HepG2 (cell line): Measurements from ENCODE around the gene HSD3B7. TPM values are rescaled to one million over a fixed set of nuclear protein-coding genes. Genes with fewer than 3 reads are reported as not detected.

Experiments
- ETV5 ChIP-seq: IDR thresholded peaks from 2 replicates; pipeline ENCODE4 v1.6.1; 2018; ENCODE audit warnings: missing biosample characterization, missing genetic modification reagents, inconsistent platforms, borderline replicate concordance
- GLI4 ChIP-seq: sonication (generic); formaldehyde crosslinking; IDR thresholded peaks from 2 replicates; pipeline ENCODE4 v1.5.1; 2020; ENCODE audit warnings: missing genetic modification reagents, mild to moderate bottlenecking, moderate library complexity, borderline replicate concordance
- HNRNPL ChIP-seq: fragments of 200-400 bp; formaldehyde crosslinking; IDR thresholded peaks from 2 replicates; pipeline ENCODE4 v1.6.1; 2017; ENCODE audit warnings: mild to moderate bottlenecking, low read depth, low read length
- NFKBIZ ChIP-seq: IDR thresholded peaks from 2 replicates; pipeline ENCODE4 v1.6.1; 2018; ENCODE audit warnings: missing genetic modification reagents, missing compliant biosample characterization
- PAXIP1 ChIP-seq: sonication (generic); formaldehyde crosslinking; conservative IDR thresholded peaks from 2 replicates; pipeline ENCODE4 v1.4.0; 2020; ENCODE audit warnings: mild to moderate bottlenecking, missing genetic modification reagents, moderate library complexity
- SMARCE1 ChIP-seq: fragments of 450-650 bp; IDR thresholded peaks from 2 replicates; pipeline ENCODE4 v1.6.1; 2017; ENCODE audit warnings: borderline replicate concordance
- SOX5 ChIP-seq: IDR thresholded peaks from 2 replicates; pipeline ENCODE4 v1.6.1; 2016; ENCODE audit warnings: borderline replicate concordance
- TIGD3 ChIP-seq: sonication (generic); formaldehyde crosslinking; IDR thresholded peaks from 2 replicates; pipeline ENCODE4 v1.5.1; 2020; ENCODE audit warnings: mild to moderate bottlenecking, missing genetic modification reagents, borderline replicate concordance
- ZMAT5 ChIP-seq: sonication (generic); formaldehyde crosslinking; IDR thresholded peaks from 2 replicates; pipeline ENCODE4 v1.5.0; 2020; ENCODE audit warnings: mild to moderate bottlenecking, low read depth, missing genetic modification reagents, borderline replicate concordance
- ZNF207 ChIP-seq: fragments of 450-650 bp; IDR thresholded peaks from 2 replicates; pipeline ENCODE4 v1.6.1; 2016; ENCODE audit warnings: antibody characterized with exemption, borderline replicate concordance
- ZNF329 ChIP-seq: sonication (generic); formaldehyde crosslinking; IDR thresholded peaks from 2 replicates; pipeline ENCODE4 v1.9.0; 2021; ENCODE audit warnings: low read depth, mild to moderate bottlenecking, missing genetic modification reagents
- ZNF512B ChIP-seq: sonication (generic); formaldehyde crosslinking; IDR thresholded peaks from 2 replicates; pipeline ENCODE4 v1.5.1; 2020; ENCODE audit warnings: missing genetic modification reagents, mild to moderate bottlenecking, borderline replicate concordance
- ZNF619 ChIP-seq: sonication (generic); formaldehyde crosslinking; IDR thresholded peaks from 2 replicates; pipeline ENCODE4 v1.4.0; 2020; ENCODE audit warnings: mild to moderate bottlenecking, missing genetic modification reagents
- ZNF652 ChIP-seq: IDR thresholded peaks from 2 replicates; pipeline ENCODE4 v1.6.1; 2016; ENCODE audit warnings: low read depth, borderline replicate concordance
- ZNF687 ChIP-seq: sonication (generic); formaldehyde crosslinking; IDR thresholded peaks from 2 replicates; pipeline ENCODE4 v1.5.1; 2020; ENCODE audit warnings: mild to moderate bottlenecking, missing genetic modification reagents, moderate library complexity
- polyA plus RNA-seq, 8 experiments: library from polyadenylated mRNA; depleted of rRNA in 3 of 8; stranded (reverse) in 7 of 8; unstranded in 1 of 8; fragments of >200 nt; fragmentation: Illumina TruSeq in 4 of 8; extraction: Trizol in 4 of 8; gene quantifications; 2 replicates each; pipeline versions ENCODE4 v1.2.1 to v1.2.3, GENCODE V29; 2011 to 2016; ENCODE audit warnings: low read depth in 4 of 8, missing spikeins in 1 of 8, mixed read lengths in 1 of 8; ENCODE audit not compliant: insufficient read depth in 1 of 8
- total RNA-seq, 5 experiments: library from RNA; depleted of rRNA; stranded (reverse); fragments of >200 nt; fragmentation: Illumina TruSeq; extraction: Trizol; gene quantifications; 2 replicates each; pipeline ENCODE4 v1.2.3, GENCODE V29; 2016; ENCODE audit warnings: low read depth in 1 of 5

HSD3B7 gene
- total and polyA plus RNA-seq, 2 of the 13 experiments (the other 11 are each of a cell fraction or from before 2014, with no cell fraction given), result 32.9 to 69.7 TPM

- TF ChIP-seq ZNF512B, result no peak
- no peak for TF ChIP-seq TIGD3 (CRISPR knock-in tag)
- TF ChIP-seq ZMAT5, result no peak
- peak; percentile 71 for TF ChIP-seq PAXIP1
- TF ChIP-seq ZNF652 (CRISPR knock-in tag), result no peak
- TF ChIP-seq ETV5 (CRISPR knock-in tag), result peak; percentile 31; the same call in 1 of the 2 replicates
- TF ChIP-seq ZNF687 (CRISPR knock-in tag), result no peak
- no peak for TF ChIP-seq HNRNPL
- no peak for TF ChIP-seq ZNF207
- TF ChIP-seq SMARCE1, result no peak
- TF ChIP-seq GLI4, result no peak
- TF ChIP-seq ZNF619 (CRISPR knock-in tag), result no peak
- TF ChIP-seq SOX5, result peak; percentile 46; the same call in 1 of the 2 replicates
- TF ChIP-seq ZNF329 (CRISPR knock-in tag), result no peak
- TF ChIP-seq NFKBIZ (CRISPR knock-in tag), result no peak
These were observed 38.7 kb downstream of the HSD3B7 start (continued) for GRCh38 chr16:31023627-31024226.
